H1 (cell line): ENCODE data around the gene TRPC1. TPM values are rescaled to one million over a fixed set of nuclear protein-coding genes. Genes with fewer than 3 reads are reported as not detected.

Experiments
- ASH2L ChIP-seq: fragments of 200-600, 300-600 bp; sonication (generic); IDR thresholded peaks from one replicate; pipeline ENCODE4 v1.7.1; 2017; ENCODE audit warnings: low read length
- BACH1 ChIP-seq: IDR thresholded peaks from 2 replicates; pipeline ENCODE4 v1.6.1; 2012; ENCODE audit warnings: low read length, improper control_type of control experiment
- BCL11A ChIP-seq, 2 experiments: IDR thresholded peaks; one replicate each; pipeline ENCODE4 v1.6.1; 2011; ENCODE audit warnings: low read depth in 2 of 2, low read length in 2 of 2, mild to moderate bottlenecking in 2 of 2
- CBX8 ChIP-seq: fragments of 300-800, 300-1000 bp; sonication (generic); IDR thresholded peaks from 2 replicates; pipeline ENCODE4 v1.7.1; 2016; ENCODE audit warnings: low read depth, low read length, borderline replicate concordance
- NRF1 ChIP-seq: IDR thresholded peaks from 2 replicates; pipeline ENCODE4 v1.6.1; 2011; ENCODE audit warnings: mild to moderate bottlenecking, low read depth, low read length, improper control_type of control experiment
- POLR2AphosphoS5 ChIP-seq: IDR thresholded peaks from 2 replicates; pipeline ENCODE4 v1.6.1; 2011; ENCODE audit warnings: low read depth, low read length
- RBBP5 ChIP-seq: IDR thresholded peaks from 2 replicates; pipeline ENCODE4 v1.7.1; 2012; ENCODE audit warnings: low read depth, mild to moderate bottlenecking, inconsistent platforms, low read length, moderate library complexity, borderline replicate concordance
- SIRT6 ChIP-seq: IDR thresholded peaks from one replicate; pipeline ENCODE4 v1.7.1; 2012; ENCODE audit warnings: low read length, inconsistent platforms
- polyA plus RNA-seq, 7 experiments: library from polyadenylated mRNA; depleted of rRNA in 3 of 7; stranded (reverse) in 5 of 7; unstranded in 2 of 7; fragments of >200 nt in 5 of 7; fragments of 200-250 nt in 2 of 7; gene quantifications; 1 replicate in 5 of 7; 2 replicates in 1 of 7; 4 replicates in 1 of 7; pipeline versions ENCODE4 v1.2.1 to v1.2.3, GENCODE V29; 2011 to 2013; ENCODE audit warnings: missing spikeins in 2 of 7, mixed read lengths in 2 of 7
- total RNA-seq: library from RNA; stranded (reverse); fragmentation: NEBNext Ultra II Directional; extraction: Animal tissue kit (Norgen Biotek cat#: 25700); gene quantifications from 2 replicates; pipeline ENCODE4 v1.2.1, GENCODE V29; 2021
- TF ChIP-seq, protein P1 (sequence below): fragments of 300-600 bp; sonication (generic); IDR thresholded peaks from 2 replicates; pipeline ENCODE4 v1.7.1; 2012; ENCODE audit warnings: low read length, moderate library complexity, mild to moderate bottlenecking, inconsistent platforms; ENCODE audit not compliant: insufficient replicate concordance

The TRPC1 gene
- total and polyA plus RNA-seq, 2 of the 8 experiments (the other 6 are each of a cell fraction or from before 2014, with no cell fraction given): 22.6 to 23.1 TPM

DNA sequence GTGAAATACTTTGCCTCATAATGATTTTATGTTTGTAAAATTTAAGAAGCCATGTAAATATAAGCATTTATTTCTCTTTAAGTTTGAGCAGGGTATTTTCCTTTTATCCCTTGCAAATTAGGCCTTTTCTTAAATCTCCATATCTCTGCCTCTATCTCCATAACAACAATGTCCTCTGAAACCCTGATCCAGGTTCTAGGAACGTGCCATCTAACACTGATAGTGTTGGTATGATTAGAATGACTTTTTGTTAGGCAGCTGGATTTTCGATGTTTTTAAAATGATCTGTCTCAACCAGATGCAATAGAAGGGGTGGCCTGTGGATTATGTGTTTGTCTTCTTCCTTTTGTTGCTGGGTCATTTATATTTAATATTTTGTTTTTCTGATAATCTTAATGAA, 77.9 kb downstream of the TRPC1 start (continued):
- TF ChIP-seq, protein P1, sequence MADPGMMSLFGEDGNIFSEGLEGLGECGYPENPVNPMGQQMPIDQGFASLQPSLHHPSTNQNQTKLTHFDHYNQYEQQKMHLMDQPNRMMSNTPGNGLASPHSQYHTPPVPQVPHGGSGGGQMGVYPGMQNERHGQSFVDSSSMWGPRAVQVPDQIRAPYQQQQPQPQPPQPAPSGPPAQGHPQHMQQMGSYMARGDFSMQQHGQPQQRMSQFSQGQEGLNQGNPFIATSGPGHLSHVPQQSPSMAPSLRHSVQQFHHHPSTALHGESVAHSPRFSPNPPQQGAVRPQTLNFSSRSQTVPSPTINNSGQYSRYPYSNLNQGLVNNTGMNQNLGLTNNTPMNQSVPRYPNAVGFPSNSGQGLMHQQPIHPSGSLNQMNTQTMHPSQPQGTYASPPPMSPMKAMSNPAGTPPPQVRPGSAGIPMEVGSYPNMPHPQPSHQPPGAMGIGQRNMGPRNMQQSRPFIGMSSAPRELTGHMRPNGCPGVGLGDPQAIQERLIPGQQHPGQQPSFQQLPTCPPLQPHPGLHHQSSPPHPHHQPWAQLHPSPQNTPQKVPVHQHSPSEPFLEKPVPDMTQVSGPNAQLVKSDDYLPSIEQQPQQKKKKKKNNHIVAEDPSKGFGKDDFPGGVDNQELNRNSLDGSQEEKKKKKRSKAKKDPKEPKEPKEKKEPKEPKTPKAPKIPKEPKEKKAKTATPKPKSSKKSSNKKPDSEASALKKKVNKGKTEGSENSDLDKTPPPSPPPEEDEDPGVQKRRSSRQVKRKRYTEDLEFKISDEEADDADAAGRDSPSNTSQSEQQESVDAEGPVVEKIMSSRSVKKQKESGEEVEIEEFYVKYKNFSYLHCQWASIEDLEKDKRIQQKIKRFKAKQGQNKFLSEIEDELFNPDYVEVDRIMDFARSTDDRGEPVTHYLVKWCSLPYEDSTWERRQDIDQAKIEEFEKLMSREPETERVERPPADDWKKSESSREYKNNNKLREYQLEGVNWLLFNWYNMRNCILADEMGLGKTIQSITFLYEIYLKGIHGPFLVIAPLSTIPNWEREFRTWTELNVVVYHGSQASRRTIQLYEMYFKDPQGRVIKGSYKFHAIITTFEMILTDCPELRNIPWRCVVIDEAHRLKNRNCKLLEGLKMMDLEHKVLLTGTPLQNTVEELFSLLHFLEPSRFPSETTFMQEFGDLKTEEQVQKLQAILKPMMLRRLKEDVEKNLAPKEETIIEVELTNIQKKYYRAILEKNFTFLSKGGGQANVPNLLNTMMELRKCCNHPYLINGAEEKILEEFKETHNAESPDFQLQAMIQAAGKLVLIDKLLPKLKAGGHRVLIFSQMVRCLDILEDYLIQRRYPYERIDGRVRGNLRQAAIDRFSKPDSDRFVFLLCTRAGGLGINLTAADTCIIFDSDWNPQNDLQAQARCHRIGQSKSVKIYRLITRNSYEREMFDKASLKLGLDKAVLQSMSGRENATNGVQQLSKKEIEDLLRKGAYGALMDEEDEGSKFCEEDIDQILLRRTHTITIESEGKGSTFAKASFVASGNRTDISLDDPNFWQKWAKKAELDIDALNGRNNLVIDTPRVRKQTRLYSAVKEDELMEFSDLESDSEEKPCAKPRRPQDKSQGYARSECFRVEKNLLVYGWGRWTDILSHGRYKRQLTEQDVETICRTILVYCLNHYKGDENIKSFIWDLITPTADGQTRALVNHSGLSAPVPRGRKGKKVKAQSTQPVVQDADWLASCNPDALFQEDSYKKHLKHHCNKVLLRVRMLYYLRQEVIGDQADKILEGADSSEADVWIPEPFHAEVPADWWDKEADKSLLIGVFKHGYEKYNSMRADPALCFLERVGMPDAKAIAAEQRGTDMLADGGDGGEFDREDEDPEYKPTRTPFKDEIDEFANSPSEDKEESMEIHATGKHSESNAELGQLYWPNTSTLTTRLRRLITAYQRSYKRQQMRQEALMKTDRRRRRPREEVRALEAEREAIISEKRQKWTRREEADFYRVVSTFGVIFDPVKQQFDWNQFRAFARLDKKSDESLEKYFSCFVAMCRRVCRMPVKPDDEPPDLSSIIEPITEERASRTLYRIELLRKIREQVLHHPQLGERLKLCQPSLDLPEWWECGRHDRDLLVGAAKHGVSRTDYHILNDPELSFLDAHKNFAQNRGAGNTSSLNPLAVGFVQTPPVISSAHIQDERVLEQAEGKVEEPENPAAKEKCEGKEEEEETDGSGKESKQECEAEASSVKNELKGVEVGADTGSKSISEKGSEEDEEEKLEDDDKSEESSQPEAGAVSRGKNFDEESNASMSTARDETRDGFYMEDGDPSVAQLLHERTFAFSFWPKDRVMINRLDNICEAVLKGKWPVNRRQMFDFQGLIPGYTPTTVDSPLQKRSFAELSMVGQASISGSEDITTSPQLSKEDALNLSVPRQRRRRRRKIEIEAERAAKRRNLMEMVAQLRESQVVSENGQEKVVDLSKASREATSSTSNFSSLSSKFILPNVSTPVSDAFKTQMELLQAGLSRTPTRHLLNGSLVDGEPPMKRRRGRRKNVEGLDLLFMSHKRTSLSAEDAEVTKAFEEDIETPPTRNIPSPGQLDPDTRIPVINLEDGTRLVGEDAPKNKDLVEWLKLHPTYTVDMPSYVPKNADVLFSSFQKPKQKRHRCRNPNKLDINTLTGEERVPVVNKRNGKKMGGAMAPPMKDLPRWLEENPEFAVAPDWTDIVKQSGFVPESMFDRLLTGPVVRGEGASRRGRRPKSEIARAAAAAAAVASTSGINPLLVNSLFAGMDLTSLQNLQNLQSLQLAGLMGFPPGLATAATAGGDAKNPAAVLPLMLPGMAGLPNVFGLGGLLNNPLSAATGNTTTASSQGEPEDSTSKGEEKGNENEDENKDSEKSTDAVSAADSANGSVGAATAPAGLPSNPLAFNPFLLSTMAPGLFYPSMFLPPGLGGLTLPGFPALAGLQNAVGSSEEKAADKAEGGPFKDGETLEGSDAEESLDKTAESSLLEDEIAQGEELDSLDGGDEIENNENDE: no peak
- TF ChIP-seq NRF1: no peak
- TF ChIP-seq BACH1: no peak
- no peak for TF ChIP-seq BCL11A (IDR thresholded peaks at IDR 0.05; ENCODE audit: low read depth in 2 of 2, low read length in 2 of 2)
- no peak for TF ChIP-seq SIRT6
- TF ChIP-seq POLR2AphosphoS5: no peak
- no peak for TF ChIP-seq RBBP5
- TF ChIP-seq ASH2L: no peak
- TF ChIP-seq CBX8: no peak
- TF ChIP-seq, all 59 proteins: peak for 0
